MCF 10A (cell line): Measurements from ENCODE around the gene DHRS1. TPM values are rescaled to one million over a fixed set of nuclear protein-coding genes. Genes with fewer than 3 reads are reported as not detected.
A peak's percentile ranks its signal among the peaks of the same experiment; 100 is the strongest.

Experiments used
- BruUV-seq: library from RNA; stranded (reverse); fragments of 400-500 nt; replicated peaks from 2 replicates; lab custom pipeline; 2021; lab: Mats Ljungman, UMichigan
- CTCF ChIA-PET: fragments of 300-600 bp; sonication (Branson Sonifier 250); formaldehyde crosslinking; extraction: SDS; loops from one replicate; lab custom pipeline; 2021; ENCODE audit warnings: antibody characterized with exemption, inconsistent platforms; lab: Yijun Ruan, JAX
- POLR2A ChIA-PET: fragments of 300-600, 350-650 bp; sonication (Branson Sonifier 250); formaldehyde crosslinking; extraction: SDS; loops from one replicate; lab custom pipeline; 2020; ENCODE audit warnings: antibody characterized with exemption, inconsistent platforms; lab: Yijun Ruan, JAX
- DNase-seq: peaks from one replicate; pipeline ENCODE4 v3.0.0-alpha.2; 2018; ENCODE audit not compliant: unreplicated experiment
- H3K27ac Mint-ChIP-seq: one replicate; pipeline ENCODE4 v1.8.0; 2022; ENCODE audit warnings: mild to moderate bottlenecking, low read depth, mixed read lengths; ENCODE audit not compliant: unreplicated experiment
- H3K27me3 Mint-ChIP-seq: one replicate; pipeline ENCODE4 v1.8.0; 2022; ENCODE audit warnings: mixed read lengths; ENCODE audit not compliant: insufficient read depth, unreplicated experiment
- H3K36me3 Mint-ChIP-seq: one replicate; pipeline ENCODE4 v1.8.0; 2022; ENCODE audit warnings: mild to moderate bottlenecking, moderate library complexity, mixed read lengths; ENCODE audit not compliant: insufficient read depth, unreplicated experiment
- H3K4me1 Mint-ChIP-seq: one replicate; pipeline ENCODE4 v1.8.0; 2022; ENCODE audit warnings: mixed read lengths; ENCODE audit not compliant: insufficient read depth, unreplicated experiment
- H3K4me3 Mint-ChIP-seq: one replicate; pipeline ENCODE4 v1.8.0; 2022; ENCODE audit warnings: mild to moderate bottlenecking, moderate library complexity, mixed read lengths; ENCODE audit not compliant: unreplicated experiment
- H3K9me3 Mint-ChIP-seq: one replicate; pipeline ENCODE4 v1.8.0; 2022; ENCODE audit warnings: mixed read lengths; ENCODE audit not compliant: unreplicated experiment
- CTCF ChIP-seq: fragments of 200-600 bp; IDR thresholded peaks from one replicate; pipeline ENCODE4 v1.8.0; 2022; ENCODE audit warnings: antibody characterized with exemption, mild to moderate bottlenecking; ENCODE audit not compliant: unreplicated experiment
- intact Hi-C: fragments of 100-400 bp; cut with micrococcal nuclease; formaldehyde crosslinking; loops from 2 replicates; pipeline ENCODE4 v1.14.1; 2022
- total RNA-seq: library from RNA; stranded (reverse); gene quantifications from 2 replicates; pipeline ENCODE4 v1.2.3, GENCODE V29; 2022

The DHRS1 gene
- total RNA-seq, 1 experiment from 2014 or later: 29.7 TPM

GRCh38 chr14:24280797-24281460 is 18.7 kb downstream of the DHRS1 start:
- ChIA-PET CTCF (interaction anchor here (0.9 to 32.3 kb wide), 11 partner anchors 9 to 39 kb away, joined by 3 to 457 read pairs (median 6); partner anchors contain the start of genes CIDEB, DHRS1, NOP9 and TINF2), POLR2A (interaction anchor here (0.7 to 9.2 kb wide), 15 partner anchors 9 to 86 kb away, joined by 3 to 115 read pairs (median 6); partner anchors contain the start of genes CHMP4A, DHRS1, NOP9 and RABGGTA)
- no peak overlapping the region for H3K4me3 Mint-ChIP-seq
- intact Hi-C loops: no loop called here
- no peaks in the 10 kb centered on the region for H3K27me3 Mint-ChIP-seq
- peak overlapping the region; percentile 53 for H3K27ac Mint-ChIP-seq
- TF ChIP-seq CTCF: no peak
- H3K4me1 Mint-ChIP-seq: peaks cover 31% of the 10 kb centered on the region
- H3K36me3 Mint-ChIP-seq: peaks cover 7% of the 10 kb centered on the region
- no TSS peak for BruUV-seq
- peaks cover 7% of the 10 kb centered on the region for H3K9me3 Mint-ChIP-seq
- DNase-seq: no peak

GRCh38 chr14:24279301-24280186 is 20.0 kb downstream of the DHRS1 start:
- Mint-ChIP-seq H3K9me3 (peaks cover 7% of the 10 kb centered on the region), H3K27me3 (no peaks in the 10 kb centered on the region), H3K4me3 (no peak overlapping the region), H3K36me3 (peaks cover 7% of the 10 kb centered on the region), H3K4me1 (peaks cover 29% of the 10 kb centered on the region), H3K27ac (peak overlapping the region; percentile 47)
- BruUV-seq: no TSS peak
- DNase-seq: peak; percentile 57
- CTCF ChIA-PET: interaction anchor here (0.6 to 32.3 kb wide), 11 partner anchors 9 to 151 kb away, joined by 4 to 457 read pairs (median 6); partner anchors contain the start of genes CIDEB, DHRS1, LTB4R2 and NOP9
- TF ChIP-seq CTCF: no peak
- intact Hi-C loops: no loop called here
- POLR2A ChIA-PET: interaction anchor here (0.8 to 9.2 kb wide), 8 partner anchors 7 to 724 kb away, joined by 3 to 115 read pairs (median 5); partner anchors contain the start of genes DHRS1, NOP9, RABGGTA and TINF2

- DNase-seq: no peak
- H3K27ac Mint-ChIP-seq: peak overlapping the region; percentile 47
- intact Hi-C loops: no loop called here
- POLR2A ChIA-PET: interaction anchor here (1.2 to 6.2 kb wide), 3 partner anchors 12 to 36 kb away, joined by 3 to 65 read pairs (median 7); partner anchors contain the start of genes DHRS1, NOP9 and TINF2
- no peak for TF ChIP-seq CTCF
- H3K9me3 Mint-ChIP-seq: peaks cover 7% of the 10 kb centered on the region
- H3K27me3 Mint-ChIP-seq: no peaks in the 10 kb centered on the region
- H3K36me3 Mint-ChIP-seq: peaks cover 7% of the 10 kb centered on the region
- no TSS peak for BruUV-seq
- H3K4me3 Mint-ChIP-seq: no peak overlapping the region
- H3K4me1 Mint-ChIP-seq: peaks cover 40% of the 10 kb centered on the region
- CTCF ChIA-PET: interaction anchor here (0.5 to 32.3 kb wide), 8 partner anchors 14 to 1426 kb away, joined by 3 to 457 read pairs (median 5); partner anchors contain the start of genes CIDEB, DHRS1, LTB4R2 and NOP9
Measured at GRCh38 chr14:24278424-24278823, 21.2 kb downstream of the DHRS1 start.
